CD4-positive, alpha-beta T cell (primary cell): ENCODE data around the gene ZFPM1. TPM values are rescaled to one million over a fixed set of nuclear protein-coding genes. Genes with fewer than 3 reads are reported as not detected.
A peak's percentile ranks its signal among the peaks of the same experiment; 100 is the strongest.

Experiments used
- ATAC-seq: fragments of 200-7000 bp; cut with Tn5 transposase; one replicate; pipeline ENCODE4 v1.10.0; 2022; ENCODE audit warnings: mild to moderate bottlenecking; ENCODE audit not compliant: poor library complexity
- CTCF ChIA-PET: fragments of 350-600 bp; sonication (Branson Sonifier 250); formaldehyde crosslinking; loops from one replicate; lab custom pipeline; 2021; ENCODE audit warnings: antibody characterized with exemption, inconsistent platforms; lab: Charles Lee
- POLR2A ChIA-PET: fragments of 350-600 bp; sonication (Branson Sonifier 250); formaldehyde crosslinking; loops from one replicate; lab custom pipeline; 2021; ENCODE audit warnings: antibody characterized with exemption, inconsistent platforms; lab: Charles Lee
- DNase-seq, 14 experiments: peaks; one replicate each; pipeline ENCODE4 v3.0.0-alpha.2; 2013 to 2020; ENCODE audit warnings: mixed read lengths in 2 of 14
- H3K27ac ChIP-seq, 2 donors: one replicate each; pipeline versions ENCODE4 v1.5.1 to v1.7.0; 2013; ENCODE audit warnings: low read length in 2 of 2, low read depth in 1 of 2, mild to moderate bottlenecking in 1 of 2
- H3K27me3 ChIP-seq, 2 experiments: 1 replicate in 1 of 2; 2 replicates in 1 of 2; pipeline versions ENCODE4 v1.6.1 to v1.7.0; 2013; ENCODE audit warnings: low read length in 2 of 2, control low read depth in 1 of 2, mild to moderate bottlenecking in 1 of 2, moderate library complexity in 1 of 2; ENCODE audit not compliant: insufficient read depth in 2 of 2, control insufficient read depth in 1 of 2
- H3K36me3 ChIP-seq: one replicate; pipeline ENCODE4 v1.6.1; 2013; ENCODE audit warnings: low read length, control low read depth; ENCODE audit not compliant: insufficient read depth
- H3K4me1 ChIP-seq: one replicate; pipeline ENCODE4 v1.6.1; 2013; ENCODE audit warnings: low read length, control low read depth; ENCODE audit not compliant: insufficient read depth
- H3K4me3 ChIP-seq: one replicate; pipeline ENCODE4 v1.5.1; 2013; ENCODE audit warnings: mild to moderate bottlenecking, low read length, moderate library complexity
- H3K9me3 ChIP-seq, 2 experiments: 1 replicate in 1 of 2; 2 replicates in 1 of 2; pipeline versions ENCODE4 v1.6.1 to v1.7.0; 2013; ENCODE audit warnings: low read length in 2 of 2, mild to moderate bottlenecking in 2 of 2, control low read depth in 1 of 2, moderate library complexity in 1 of 2; ENCODE audit not compliant: control insufficient read depth in 1 of 2, insufficient read depth in 1 of 2
- H3K27ac Mint-ChIP-seq: one replicate; pipeline ENCODE4 v1.8.0; 2020; ENCODE audit warnings: mixed read lengths
- H3K27me3 Mint-ChIP-seq: one replicate; pipeline ENCODE4 v1.8.0; 2021; ENCODE audit warnings: mixed read lengths
- H3K36me3 Mint-ChIP-seq: one replicate; pipeline ENCODE4 v1.8.0; 2021; ENCODE audit warnings: low read depth, mixed read lengths
- H3K4me1 Mint-ChIP-seq: one replicate; pipeline ENCODE4 v1.8.0; 2021; ENCODE audit warnings: low read depth, mixed read lengths
- H3K4me3 Mint-ChIP-seq: one replicate; pipeline ENCODE4 v1.8.0; 2020; ENCODE audit warnings: mild to moderate bottlenecking, mixed read lengths
- H3K9me3 Mint-ChIP-seq: one replicate; pipeline ENCODE4 v1.8.0; 2020; ENCODE audit warnings: mixed read lengths
- intact Hi-C, 2 experiments: fragments of 100-400 bp; cut with DNase I in 1 of 2; cut with micrococcal nuclease in 1 of 2; formaldehyde crosslinking; loops; one replicate each; pipeline versions ENCODE4 v1.15.1 to v1.9.0; 2023 to 2025; cut with DNase I, micrococcal nuclease
- total RNA-seq, 174 experiments: library from RNA in 2 of 174; stranded (reverse) in 2 of 174; gene quantifications; one replicate each; pipeline ENCODE4 v1.2.3 and lab custom pipeline; 2021 to 2026
- TF ChIP-seq, protein P1 (sequence below): fragments of 200-600 bp; IDR thresholded peaks from one replicate; pipeline ENCODE4 v1.8.0; 2022; ENCODE audit warnings: antibody characterized with exemption, mild to moderate bottlenecking

ZFPM1 gene
- total RNA-seq, 2 experiments from 2014 or later: 22.8 to 24.2 TPM

DNA sequence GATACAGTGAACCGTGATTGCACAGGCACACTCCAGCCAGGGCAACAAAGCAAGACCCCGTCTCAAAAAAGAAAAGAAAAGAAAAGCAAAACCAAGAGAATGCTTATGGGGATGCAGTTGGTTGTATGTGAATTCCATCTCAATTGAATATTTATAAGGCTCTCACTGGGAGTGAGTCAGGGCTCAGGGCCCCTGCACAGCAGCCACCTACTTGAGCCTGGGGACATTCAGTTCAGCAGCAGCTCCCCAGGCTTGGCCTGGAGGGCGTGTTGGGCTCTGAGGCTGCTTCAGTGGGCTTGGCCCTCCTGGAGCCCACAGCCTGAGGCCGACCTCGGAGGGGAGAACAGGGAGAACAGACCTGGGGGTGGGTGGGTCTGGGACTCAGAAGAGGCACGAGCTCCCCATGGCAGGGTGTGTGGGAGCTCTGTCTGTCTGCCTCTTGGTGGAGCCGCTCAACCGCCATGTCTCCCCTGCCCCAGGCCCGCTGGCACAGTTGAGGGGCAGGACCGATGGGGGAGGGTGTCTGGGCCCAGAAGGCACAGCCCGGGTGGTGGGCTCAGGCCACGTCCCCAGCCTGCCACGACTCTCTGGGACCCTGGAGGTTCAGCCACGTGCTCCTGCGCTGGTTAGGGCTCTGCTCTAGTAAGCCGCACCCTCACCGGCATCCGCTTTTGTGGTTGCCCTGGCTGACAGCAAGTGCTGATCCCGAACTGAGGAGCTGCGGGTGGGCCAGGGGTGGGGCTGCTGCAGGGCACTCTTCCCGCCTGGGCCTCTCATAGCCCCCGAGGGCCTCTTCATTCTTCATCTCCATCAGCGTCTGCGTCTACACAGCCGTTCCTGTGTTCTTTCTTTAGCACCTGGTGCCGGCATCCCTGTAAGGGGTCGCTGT is 24.8 kb downstream of the ZFPM1 start:
- no peaks in the 10 kb centered on the region for H3K9me3 Mint-ChIP-seq
- peak overlapping the region; percentile 77 for H3K4me3 Mint-ChIP-seq
- ATAC-seq (peak; percentile 64), DNase-seq (peak in 13 of 14 experiments; percentile 27 to 79 (median 41))
- no peaks in the 10 kb centered on the region for H3K27me3 ChIP-seq
- no peak overlapping the region for H3K27ac ChIP-seq
- peaks cover 57% of the 10 kb centered on the region for H3K4me1 ChIP-seq
- H3K36me3 Mint-ChIP-seq: peaks cover 7% of the 10 kb centered on the region
- no peaks in the 10 kb centered on the region for H3K9me3 ChIP-seq
- TF ChIP-seq, protein P1, sequence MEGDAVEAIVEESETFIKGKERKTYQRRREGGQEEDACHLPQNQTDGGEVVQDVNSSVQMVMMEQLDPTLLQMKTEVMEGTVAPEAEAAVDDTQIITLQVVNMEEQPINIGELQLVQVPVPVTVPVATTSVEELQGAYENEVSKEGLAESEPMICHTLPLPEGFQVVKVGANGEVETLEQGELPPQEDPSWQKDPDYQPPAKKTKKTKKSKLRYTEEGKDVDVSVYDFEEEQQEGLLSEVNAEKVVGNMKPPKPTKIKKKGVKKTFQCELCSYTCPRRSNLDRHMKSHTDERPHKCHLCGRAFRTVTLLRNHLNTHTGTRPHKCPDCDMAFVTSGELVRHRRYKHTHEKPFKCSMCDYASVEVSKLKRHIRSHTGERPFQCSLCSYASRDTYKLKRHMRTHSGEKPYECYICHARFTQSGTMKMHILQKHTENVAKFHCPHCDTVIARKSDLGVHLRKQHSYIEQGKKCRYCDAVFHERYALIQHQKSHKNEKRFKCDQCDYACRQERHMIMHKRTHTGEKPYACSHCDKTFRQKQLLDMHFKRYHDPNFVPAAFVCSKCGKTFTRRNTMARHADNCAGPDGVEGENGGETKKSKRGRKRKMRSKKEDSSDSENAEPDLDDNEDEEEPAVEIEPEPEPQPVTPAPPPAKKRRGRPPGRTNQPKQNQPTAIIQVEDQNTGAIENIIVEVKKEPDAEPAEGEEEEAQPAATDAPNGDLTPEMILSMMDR: no peak
- H3K4me1 Mint-ChIP-seq: peaks cover 44% of the 10 kb centered on the region
- intact Hi-C loops: loop anchor here in 1 of 2 experiments (2.0 kb wide), 1 partner anchor 21 kb away; no protein-coding TSS in a partner anchor
- peaks cover 2% of the 10 kb centered on the region for H3K36me3 ChIP-seq
- POLR2A ChIA-PET: interaction anchor here (1.0 to 1.3 kb wide), 2 partner anchors 24 to 25 kb away, joined by 3 read pairs; partner anchors contain the start of gene ZFPM1
- H3K27ac Mint-ChIP-seq: peak overlapping the region; percentile 88
- peak overlapping the region; percentile 3 for H3K4me3 ChIP-seq
- no peaks in the 10 kb centered on the region for H3K27me3 Mint-ChIP-seq
- CTCF ChIA-PET: no interaction called here

DNA sequence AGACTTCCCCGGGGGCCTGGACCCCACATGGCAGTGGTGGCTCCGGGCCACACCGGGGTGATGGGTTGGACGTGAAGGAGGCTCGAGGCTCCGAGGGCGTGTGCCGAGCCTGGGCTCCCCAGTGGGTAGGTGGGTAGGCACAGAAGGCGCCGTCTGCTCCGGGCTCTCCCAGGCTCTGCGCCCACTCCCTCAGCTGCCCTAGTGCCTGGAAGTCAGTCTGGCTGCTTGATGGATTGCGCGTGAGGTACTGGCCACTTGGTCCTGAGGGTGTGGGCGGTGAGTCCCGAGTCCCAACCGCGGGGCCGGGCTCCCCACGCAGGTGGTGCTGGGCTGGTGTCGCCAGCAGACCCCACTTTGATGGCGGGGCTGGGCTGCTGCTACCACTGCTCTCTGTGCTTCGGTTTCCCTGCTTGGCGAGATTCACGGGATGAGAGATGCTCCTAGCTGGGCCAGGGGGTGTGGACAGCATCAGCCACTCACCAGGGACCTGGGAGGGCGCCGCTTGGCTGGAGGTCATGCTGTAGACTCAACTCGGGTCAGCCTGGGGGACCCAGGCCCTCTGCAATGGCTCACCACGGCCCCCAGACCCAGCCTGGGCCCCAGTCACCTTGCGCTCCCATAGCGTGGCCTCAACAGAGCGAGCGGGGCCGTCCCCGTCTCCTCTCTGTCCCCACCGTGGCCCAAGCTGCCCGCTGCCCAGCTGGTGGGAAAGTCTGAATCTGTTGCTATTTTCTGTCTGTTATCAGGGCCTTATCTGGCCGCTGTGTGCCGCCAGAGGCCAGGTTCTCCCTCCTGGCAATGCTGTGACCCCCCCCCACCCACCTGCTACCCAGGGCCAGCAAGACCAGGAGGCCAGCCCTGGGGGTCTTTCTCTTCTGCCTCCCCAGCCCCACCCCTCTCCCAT is 26.1 kb downstream of the ZFPM1 start:
- ChIA-PET CTCF (no interaction called here), POLR2A (interaction anchor here (1.0 kb wide), 1 partner anchor 25 kb away, joined by 3 read pairs; no protein-coding TSS in a partner anchor)
- Mint-ChIP-seq H3K36me3 (peaks cover 7% of the 10 kb centered on the region), H3K27ac (peak overlapping the region; percentile 30), H3K4me1 (peaks cover 44% of the 10 kb centered on the region), H3K27me3 (no peaks in the 10 kb centered on the region), H3K4me3 (peak overlapping the region; percentile 51), H3K9me3 (no peaks in the 10 kb centered on the region)
- H3K27ac ChIP-seq: no peak overlapping the region
- H3K9me3 ChIP-seq: no peaks in the 10 kb centered on the region
- intact Hi-C loops: loop anchor here in 1 of 2 experiments (2.0 kb wide), 1 partner anchor 22 kb away; no protein-coding TSS in a partner anchor
- no peak overlapping the region for H3K4me3 ChIP-seq
- ATAC-seq (no peak), DNase-seq (no peak)
- no peaks in the 10 kb centered on the region for H3K27me3 ChIP-seq
- TF ChIP-seq, protein P1: no peak
- H3K4me1 ChIP-seq: peaks cover 56% of the 10 kb centered on the region
- H3K36me3 ChIP-seq: no peaks in the 10 kb centered on the region
